ENCODE measurements around the gene RNF130. TPM values are rescaled to one million over a fixed set of nuclear protein-coding genes. Genes with fewer than 3 reads are reported as not detected.

RNF130 gene
- total and polyA plus RNA-seq, 4 donors, result 24.9 to 93.1 (median 51.4) TPM

- TF ChIP-seq FOXA2 (IDR thresholded peaks at IDR 0.05) (no peak), EGR1 (IDR thresholded peaks at IDR 0.05; ENCODE audit: low read depth in 2 of 2) (no peak), JUND (IDR thresholded peaks at IDR 0.05) (no peak), GABPA (IDR thresholded peaks at IDR 0.05 in 1 of 2, conservative IDR thresholded peaks at IDR 0.05 in 1 of 2) (no peak), FOXA1 (IDR thresholded peaks at IDR 0.05) (no peak), RAD21 (IDR thresholded peaks at IDR 0.05) (no peak), ATF3 (IDR thresholded peaks at IDR 0.05) (no peak), HNF4A (conservative IDR thresholded peaks at IDR 0.05) (no peak), HNF4G (IDR thresholded peaks at IDR 0.05) (no peak), MAX (IDR thresholded peaks at IDR 0.05) (no peak)
- no peaks in the 10 kb centered on the region for H3K9me3 ChIP-seq (ENCODE audit: control insufficient read depth in 4 of 4, low read length in 3 of 4)
- 83% methylated on average over 24 of the region's 24 CpGs for WGBS
- no peak overlapping the region for H3K4me3 ChIP-seq (ENCODE audit: low read depth in 1 of 3, low read length in 3 of 3)
- DNase-seq (ENCODE audit: low spot score), result no peak
- no peak overlapping the region for H3K9ac ChIP-seq (ENCODE audit: low read depth in 1 of 2, low read length in 2 of 2)
- no peaks in the 10 kb centered on the region for H3K27me3 ChIP-seq (ENCODE audit: control insufficient read depth in 4 of 4, insufficient read depth in 4 of 4, low read length in 3 of 4)
- H3K4me1 ChIP-seq (ENCODE audit: control insufficient read depth in 4 of 4, insufficient read depth in 4 of 4, low read length in 3 of 4), result peaks cover 2 to 52% (median 42%) of the 10 kb centered on the region in 4 donors
- no peaks in the 10 kb centered on the region for H3K36me3 ChIP-seq (ENCODE audit: control insufficient read depth in 4 of 4, insufficient read depth in 3 of 4, low read depth in 1 of 4, low read length in 3 of 4)
- H3K27ac ChIP-seq (ENCODE audit: low read depth in 1 of 2, low read length in 2 of 2), result peak overlapping the region; percentile 34 to 51
These were observed 9.1 kb upstream of the RNF130 start for GRCh38 chr5:180080486-180081280.

- 83% methylated on average over 14 of the region's 14 CpGs for WGBS
- Histone ChIP-seq H3K27me3 (ENCODE audit: control insufficient read depth in 4 of 4, insufficient read depth in 4 of 4, low read length in 3 of 4) (no peaks in the 10 kb centered on the region), H3K9ac (ENCODE audit: low read depth in 1 of 2, low read length in 2 of 2) (no peak overlapping the region), H3K4me1 (ENCODE audit: control insufficient read depth in 4 of 4, insufficient read depth in 4 of 4, low read length in 3 of 4) (peaks cover 7 to 60% (median 47%) of the 10 kb centered on the region in 4 donors), H3K27ac (ENCODE audit: low read depth in 1 of 2, low read length in 2 of 2) (no peak overlapping the region), H3K36me3 (ENCODE audit: control insufficient read depth in 4 of 4, insufficient read depth in 3 of 4, low read depth in 1 of 4, low read length in 3 of 4) (no peaks in the 10 kb centered on the region), H3K9me3 (ENCODE audit: control insufficient read depth in 4 of 4, low read length in 3 of 4) (no peaks in the 10 kb centered on the region), H3K4me3 (ENCODE audit: low read depth in 1 of 3, low read length in 3 of 3) (no peak overlapping the region)
- no peak for DNase-seq (ENCODE audit: low spot score)
- TF ChIP-seq REST (IDR thresholded peaks at IDR 0.05) (no peak), EGR1 (IDR thresholded peaks at IDR 0.05; ENCODE audit: low read depth in 2 of 2) (no peak), FOXA2 (IDR thresholded peaks at IDR 0.05) (no peak), HNF4G (IDR thresholded peaks at IDR 0.05) (no peak), HNF4A (conservative IDR thresholded peaks at IDR 0.05) (no peak), ATF3 (IDR thresholded peaks at IDR 0.05) (no peak), TAF1 (conservative IDR thresholded peaks at IDR 0.05) (no peak), RAD21 (IDR thresholded peaks at IDR 0.05) (no peak), JUND (IDR thresholded peaks at IDR 0.05) (no peak)
These were observed 8.3 kb upstream of the RNF130 start for GRCh38 chr5:180079702-180080466.
